SH-SY5Y (cell line): ENCODE results near the gene C9.

ENCODE experiments used
- GATA2 ChIP-seq: IDR thresholded peaks from 2 replicates; pipeline ENCODE4 v1.6.1; 2011; ENCODE audit warnings: mild to moderate bottlenecking, low read depth, low read length
- GATA3 ChIP-seq: IDR thresholded peaks from 2 replicates; pipeline ENCODE4 v1.6.1; 2011; ENCODE audit warnings: low read depth, mild to moderate bottlenecking, low read length, moderate library complexity

- no peak for TF ChIP-seq GATA3
- TF ChIP-seq GATA2, result no peak
These were observed 44.7 kb upstream of the C9 start for GRCh38 chr5:39409033-39409432.
